IMR-90 (cell line): ENCODE data around the gene COX14. TPM values are rescaled to one million over a fixed set of nuclear protein-coding genes. Genes with fewer than 3 reads are reported as not detected.
A peak's percentile ranks its signal among the peaks of the same experiment; 100 is the strongest.

Experiments used
- ATAC-seq: fragments of 200-7000 bp; cut with Tn5 transposase; 2 replicates; pipeline ENCODE4 v1.9.1; 2020; ENCODE audit warnings: low read depth, mild to moderate bottlenecking, moderate library complexity
- BruUV-seq: library from RNA; stranded (reverse); fragments of 400-500 nt; replicated peaks from 2 replicates; lab custom pipeline; 2021; lab: Mats Ljungman, UMichigan
- CTCF ChIA-PET: fragments of 300-600 bp; formaldehyde crosslinking; extraction: SDS; loops from one replicate; lab custom pipeline; 2021; ENCODE audit warnings: antibody characterized with exemption; lab: Yijun Ruan, JAX
- POLR2A ChIA-PET: fragments of 300-600 bp; sonication (Branson Sonifier 250); formaldehyde crosslinking; loops from one replicate; lab custom pipeline; 2022; ENCODE audit warnings: antibody characterized with exemption; ENCODE audit not compliant: unreplicated experiment; lab: Charles Lee
- DNase-seq: peaks from one replicate; pipeline ENCODE4 v3.0.0; 2013
- H2AFZ ChIP-seq: replicated peaks from 2 replicates; pipeline ENCODE3; 2013; ENCODE audit warnings: low read length, mild to moderate bottlenecking; ENCODE audit not compliant: poor library complexity
- H2AK5ac ChIP-seq: 2 replicates; pipeline ENCODE4 v1.6.1; 2013; ENCODE audit warnings: low read depth, low read length, inconsistent platforms
- H2AK9ac ChIP-seq: replicated peaks from 2 replicates; pipeline ENCODE3; 2013; ENCODE audit warnings: mild to moderate bottlenecking, low read depth, low read length, moderate library complexity; ENCODE audit not compliant: poor library complexity
- H2BK120ac ChIP-seq: 2 replicates; pipeline ENCODE4 v1.6.1; 2013; ENCODE audit warnings: low read depth, low read length, inconsistent platforms
- H2BK15ac ChIP-seq: 3 replicates; pipeline ENCODE4 v1.6.1; 2013; ENCODE audit warnings: low read depth, low read length, inconsistent platforms
- H2BK20ac ChIP-seq: 2 replicates; pipeline ENCODE4 v1.6.1; 2013; ENCODE audit warnings: low read depth, mild to moderate bottlenecking, inconsistent platforms, low read length, moderate library complexity
- H2BK5ac ChIP-seq: 2 replicates; pipeline ENCODE4 v1.6.1; 2013; ENCODE audit warnings: mild to moderate bottlenecking, low read depth, low read length, inconsistent platforms; ENCODE audit not compliant: poor library complexity, severe bottlenecking
- H3K14ac ChIP-seq: replicated peaks from 2 replicates; pipeline ENCODE4 v1.6.1; 2013; ENCODE audit warnings: low read depth, low read length, inconsistent platforms
- H3K18ac ChIP-seq: 2 replicates; pipeline ENCODE4 v1.6.1; 2013; ENCODE audit warnings: low read depth, low read length, control low read depth
- H3K23ac ChIP-seq: 2 replicates; pipeline ENCODE4 v1.6.1; 2013; ENCODE audit warnings: low read depth, low read length, inconsistent platforms
- H3K27ac ChIP-seq: 2 replicates; pipeline ENCODE4 v1.5.1; 2013; ENCODE audit warnings: mild to moderate bottlenecking, control low read depth, low read length; ENCODE audit not compliant: insufficient read depth
- H3K27me3 ChIP-seq: 2 replicates; pipeline ENCODE4 v1.6.1; 2013; ENCODE audit warnings: low read length; ENCODE audit not compliant: control insufficient read depth, insufficient read depth
- H3K36me3 ChIP-seq: 2 replicates; pipeline ENCODE4 v1.6.1; 2013; ENCODE audit warnings: low read length, mixed read lengths; ENCODE audit not compliant: control insufficient read depth, insufficient read depth
- H3K4ac ChIP-seq: 2 replicates; pipeline ENCODE4 v1.6.1; 2013; ENCODE audit warnings: low read depth, low read length, inconsistent platforms
- H3K4me1 ChIP-seq: 2 replicates; pipeline ENCODE4 v1.6.1; 2013; ENCODE audit warnings: low read length, mixed read lengths; ENCODE audit not compliant: control insufficient read depth, insufficient read depth
- H3K4me2 ChIP-seq: 2 replicates; pipeline ENCODE4 v1.6.1; 2013; ENCODE audit warnings: low read depth, mild to moderate bottlenecking, control low read depth, low read length, moderate library complexity
- H3K4me3 ChIP-seq: 2 replicates; pipeline ENCODE4 v1.5.1; 2013; ENCODE audit warnings: low read depth, mild to moderate bottlenecking, control low read depth, low read length, moderate library complexity; ENCODE audit not compliant: insufficient read depth
- H3K56ac ChIP-seq: 2 replicates; pipeline ENCODE4 v1.6.1; 2013; ENCODE audit warnings: low read length, inconsistent platforms; ENCODE audit not compliant: insufficient read depth; ENCODE audit errors: extremely low read depth
- H3K79me1 ChIP-seq, 2 experiments: 2 replicates each; pipeline ENCODE4 v1.6.1; 2013; ENCODE audit warnings: low read length in 2 of 2, inconsistent platforms in 1 of 2, low read depth in 1 of 2
- H3K9ac ChIP-seq: 2 replicates; pipeline ENCODE4 v1.6.1; 2013; ENCODE audit warnings: low read depth, low read length, control low read depth
- H3K9me1 ChIP-seq: 2 replicates; pipeline ENCODE4 v1.6.1; 2013; ENCODE audit warnings: low read length, inconsistent platforms; ENCODE audit not compliant: insufficient read depth
- H3K9me3 ChIP-seq: 2 replicates; pipeline ENCODE4 v1.6.1; 2013; ENCODE audit warnings: low read length; ENCODE audit not compliant: control insufficient read depth, insufficient read depth
- H4K20me1 ChIP-seq: 2 replicates; pipeline ENCODE4 v1.6.1; 2013; ENCODE audit warnings: low read length, inconsistent platforms; ENCODE audit not compliant: insufficient read depth
- H4K5ac ChIP-seq: 2 replicates; pipeline ENCODE4 v1.6.1; 2013; ENCODE audit warnings: mild to moderate bottlenecking, low read depth, low read length, control low read depth
- H4K8ac ChIP-seq, 2 experiments: 2 replicates each; pipeline ENCODE4 v1.6.1; 2013; ENCODE audit warnings: low read depth in 2 of 2, low read length in 2 of 2, control low read depth in 1 of 2, inconsistent platforms in 1 of 2
- H4K91ac ChIP-seq: 2 replicates; pipeline ENCODE4 v1.6.1; 2013; ENCODE audit warnings: low read depth, low read length, inconsistent platforms; ENCODE audit not compliant: insufficient read depth
- MAFK ChIP-seq: IDR thresholded peaks from 2 replicates; pipeline ENCODE4 v1.6.1; 2012; ENCODE audit warnings: low read depth, low read length, improper control_type of control experiment
- NFE2L2 ChIP-seq: fragments of 150-350 bp; IDR thresholded peaks from 2 replicates; pipeline ENCODE4 v1.6.1; 2016; ENCODE audit warnings: low read depth, mild to moderate bottlenecking, low read length
- WGBS, 2 experiments: methylation state at CpG; one replicate each; pipeline versions ENCODE4 v1.1.5 to v1.1.7; 2013; ENCODE audit warnings: missing lambda C conversion rate in 2 of 2; ENCODE audit not compliant: insufficient read length in 1 of 2; ENCODE audit errors: extremely low coverage in 2 of 2; 5-methylcytosine and 5-hydroxymethylcytosine counted together
- dilution Hi-C: fragments of 300-500 bp; cut with HindIII; formaldehyde crosslinking; loops from one replicate; pipeline ENCODE4 v1.14.3; 2018; ENCODE audit warnings: low sequenced_read_pairs; ENCODE audit not compliant: unreplicated experiment
- in situ Hi-C: fragments of 300-500 bp; cut with MboI; formaldehyde crosslinking; loops from 3 replicates; pipeline ENCODE4 v1.14.3; 2019; ENCODE audit warnings: low sequenced_read_pairs, inconsistent platforms, mixed read lengths
- intact Hi-C: fragments of 100-400 bp; cut with micrococcal nuclease; formaldehyde crosslinking; loops from 2 replicates; pipeline ENCODE4 v1.10.0; 2022
- polyA plus RNA-seq, 3 experiments: library from polyadenylated mRNA; depleted of rRNA; stranded (reverse); fragments of >200 nt; gene quantifications; 2 replicates each; pipeline ENCODE4 v1.2.3, GENCODE V29; 2012; ENCODE audit warnings: low replicate concordance in 1 of 3
- total RNA-seq: library from RNA; depleted of rRNA; stranded (reverse); fragments of >200 nt; gene quantifications from 2 replicates; pipeline ENCODE4 v1.2.3, GENCODE V29; 2012

Gene COX14
- total and polyA plus RNA-seq, 2 of the 4 experiments (the other 2 are of a cell fraction), result 30.8 to 81.8 TPM

DNA sequence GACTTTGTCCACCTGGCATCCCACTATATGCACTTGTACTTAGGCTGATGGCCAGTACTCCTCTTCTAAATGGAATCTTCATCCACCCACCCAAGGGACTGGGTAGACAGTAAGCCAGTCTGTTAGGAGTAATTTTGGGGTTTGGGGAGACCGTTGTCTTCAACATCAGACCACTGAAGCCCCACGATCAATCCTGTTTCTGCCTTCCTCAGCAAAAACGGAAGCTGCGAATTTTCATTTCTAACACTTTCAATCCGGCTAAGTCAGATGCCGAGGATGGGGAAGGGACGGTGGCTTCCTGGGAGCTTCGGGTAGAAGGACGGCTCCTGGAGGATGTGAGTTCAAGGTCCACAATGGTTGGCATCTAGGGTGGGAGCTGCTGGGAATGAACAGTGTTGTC, 24.9 kb upstream of the COX14 start:
- Histone ChIP-seq H3K56ac (no peak overlapping the region), H3K9me1 (no peaks in the 10 kb centered on the region), H2BK5ac (no peak overlapping the region), H2AK9ac (no peak overlapping the region), H4K5ac (no peak overlapping the region), H3K4me1 (peaks cover 7% of the 10 kb centered on the region), H2BK120ac (no peak overlapping the region), H3K4me2 (no peak overlapping the region), H3K36me3 (peaks cover 30% of the 10 kb centered on the region), H3K4ac (peak overlapping the region; percentile 4; the same call in 1 of the 2 replicates), H3K27ac (no peak overlapping the region), H2AFZ (no peak overlapping the region), H4K8ac (peak overlapping the region in 1 of 2 experiments; percentile 6; a peak in 1 of 4 replicates), H4K20me1 (peaks cover 25% of the 10 kb centered on the region), H3K27me3 (no peaks in the 10 kb centered on the region), H2BK20ac (no peak overlapping the region), H4K91ac (no peak overlapping the region), H3K4me3 (no peak overlapping the region), H2AK5ac (peak overlapping the region; percentile 5; the same call in 1 of the 2 replicates), H2BK15ac (no peak overlapping the region), H3K79me1 (peaks cover 16 to 46% of the 10 kb centered on the region in 2 experiments), H3K14ac (no peak overlapping the region), H3K9ac (no peak overlapping the region), H3K23ac (peak overlapping the region; percentile 22; the same call in 1 of the 2 replicates), H3K9me3 (no peaks in the 10 kb centered on the region), H3K18ac (no peak overlapping the region)
- no peak for TF ChIP-seq NFE2L2
- peak; percentile 64 for TF ChIP-seq MAFK
- in situ Hi-C loops, result no loop called here
- POLR2A ChIA-PET, result no interaction called here
- BruUV-seq, result no TSS peak
- ATAC-seq (no peak), DNase-seq (no peak)
- CTCF ChIA-PET, result interaction anchor here (0.9 kb wide), 1 partner anchor 25 kb away, joined by 4 read pairs; the partner anchor contains the start of gene COX14
- WGBS, 2 experiments, result no CpG with 5 or more reads among the region's 9 CpGs
- dilution Hi-C loops, result no loop called here
- intact Hi-C loops, result loop anchor here (5.0 kb wide), 1 partner anchor 80 kb away; the partner anchor contains the start of gene CERS5
